Skeletal muscle tissue (tissue), 5 donors: Measurements from ENCODE around the gene VPS36. TPM values are rescaled to one million over a fixed set of nuclear protein-coding genes. Genes with fewer than 3 reads are reported as not detected.

Experiments
- H3K27ac ChIP-seq: one replicate; pipeline ENCODE4 v1.7.0; 2013; ENCODE audit warnings: mild to moderate bottlenecking, low read depth, low read length, inconsistent platforms
- H3K27me3 ChIP-seq, 3 donors: one replicate each; pipeline ENCODE4 v1.7.0; 2013; ENCODE audit warnings: low read length in 3 of 3; ENCODE audit not compliant: control insufficient read depth in 3 of 3, insufficient read depth in 3 of 3
- H3K36me3 ChIP-seq, 3 donors: one replicate each; pipeline ENCODE4 v1.7.0; 2013; ENCODE audit warnings: low read length in 3 of 3; ENCODE audit not compliant: control insufficient read depth in 3 of 3, insufficient read depth in 3 of 3
- H3K4me1 ChIP-seq, 3 donors: one replicate each; pipeline ENCODE4 v1.7.0; 2013; ENCODE audit warnings: low read length in 3 of 3, mild to moderate bottlenecking in 3 of 3; ENCODE audit not compliant: control insufficient read depth in 3 of 3, insufficient read depth in 3 of 3
- H3K4me3 ChIP-seq, 3 donors: one replicate each; pipeline ENCODE4 v1.7.0; 2013; ENCODE audit warnings: low read length in 3 of 3
- H3K9ac ChIP-seq, 3 donors: one replicate each; pipeline ENCODE4 v1.7.0; 2013; ENCODE audit warnings: low read length in 3 of 3, mild to moderate bottlenecking in 3 of 3, moderate library complexity in 2 of 3, low read depth in 1 of 3
- H3K9me3 ChIP-seq, 3 donors: one replicate each; pipeline ENCODE4 v1.7.0; 2013; ENCODE audit warnings: low read length in 3 of 3; ENCODE audit not compliant: control insufficient read depth in 3 of 3
- small RNA-seq: library from RNA; depleted of rRNA; stranded (forward); fragments of <200 nt; gene quantifications from one replicate; pipeline ENCODE3, GENCODE V24; 2014
- total RNA-seq: library from RNA; depleted of rRNA; stranded (reverse); fragments of >200 nt; gene quantifications from one replicate; pipeline ENCODE4 v1.2.3, GENCODE V29; 2014
- donor health status: Osteomylitis.

VPS36 gene
- total RNA-seq, 1 donor from 2014 or later: 40.7 TPM

DNA sequence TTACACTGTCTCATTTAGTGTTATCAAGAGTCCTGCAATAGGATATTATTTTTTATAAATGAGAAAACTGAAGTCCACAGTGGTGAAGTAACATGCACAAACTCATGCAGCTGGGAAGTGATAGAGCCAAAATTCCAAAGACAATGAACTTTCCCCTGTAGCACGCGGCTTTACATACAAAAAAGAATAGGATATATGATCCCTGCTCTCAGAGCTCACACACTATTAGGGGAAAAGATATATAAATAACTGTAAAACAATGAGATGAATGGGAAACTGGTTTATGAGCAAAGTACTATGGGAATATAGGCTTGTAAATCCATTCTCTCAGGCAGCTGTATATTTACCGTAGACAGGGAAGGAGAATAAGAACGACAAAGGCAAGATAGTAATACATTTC is 84.1 kb downstream of the VPS36 start:
- H3K4me3 ChIP-seq: no peak overlapping the region

More for the DNA sequence above, 84.1 kb downstream of the VPS36 start:
- H3K36me3 ChIP-seq: no peaks in the 10 kb centered on the region
- no peak overlapping the region for H3K27ac ChIP-seq
- H3K9ac ChIP-seq: no peak overlapping the region
- no peaks in the 10 kb centered on the region for H3K27me3 ChIP-seq
- no peaks in the 10 kb centered on the region for H3K4me1 ChIP-seq
- no peaks in the 10 kb centered on the region for H3K9me3 ChIP-seq

Small RNAs within 50 kb of the gene (small RNA-seq; reads per million reads assigned to genes)
- not detected for gene RNY4P24

Other genes starting within 250 kb of the VPS36 start
- 26.6 TPM for gene THSD1, start 44.5 kb downstream of the VPS36 start, total RNA-seq
- gene CKAP2, start 4.8 kb upstream of the VPS36 start, total RNA-seq: 14.1 TPM
- gene HNRNPA1L2, start 191.8 kb upstream of the VPS36 start, total RNA-seq: 1.6 TPM
- 30.3 TPM for gene SUGT1, start 202.2 kb upstream of the VPS36 start, total RNA-seq